Measurements from ENCODE around the gene TANK. TPM values are rescaled to one million over a fixed set of nuclear protein-coding genes. Genes with fewer than 3 reads are reported as not detected.

TANK gene
- total RNA-seq, 4 donors from 2014 or later, result 94.2 to 178 (median 141) TPM

GRCh38 chr2:161237392-161238264 lies 77.4 kb downstream of the TANK start:
- TF ChIP-seq, protein P1, sequence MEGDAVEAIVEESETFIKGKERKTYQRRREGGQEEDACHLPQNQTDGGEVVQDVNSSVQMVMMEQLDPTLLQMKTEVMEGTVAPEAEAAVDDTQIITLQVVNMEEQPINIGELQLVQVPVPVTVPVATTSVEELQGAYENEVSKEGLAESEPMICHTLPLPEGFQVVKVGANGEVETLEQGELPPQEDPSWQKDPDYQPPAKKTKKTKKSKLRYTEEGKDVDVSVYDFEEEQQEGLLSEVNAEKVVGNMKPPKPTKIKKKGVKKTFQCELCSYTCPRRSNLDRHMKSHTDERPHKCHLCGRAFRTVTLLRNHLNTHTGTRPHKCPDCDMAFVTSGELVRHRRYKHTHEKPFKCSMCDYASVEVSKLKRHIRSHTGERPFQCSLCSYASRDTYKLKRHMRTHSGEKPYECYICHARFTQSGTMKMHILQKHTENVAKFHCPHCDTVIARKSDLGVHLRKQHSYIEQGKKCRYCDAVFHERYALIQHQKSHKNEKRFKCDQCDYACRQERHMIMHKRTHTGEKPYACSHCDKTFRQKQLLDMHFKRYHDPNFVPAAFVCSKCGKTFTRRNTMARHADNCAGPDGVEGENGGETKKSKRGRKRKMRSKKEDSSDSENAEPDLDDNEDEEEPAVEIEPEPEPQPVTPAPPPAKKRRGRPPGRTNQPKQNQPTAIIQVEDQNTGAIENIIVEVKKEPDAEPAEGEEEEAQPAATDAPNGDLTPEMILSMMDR (IDR thresholded peaks at IDR 0.05; ENCODE audit: low read depth), result no peak

DNA sequence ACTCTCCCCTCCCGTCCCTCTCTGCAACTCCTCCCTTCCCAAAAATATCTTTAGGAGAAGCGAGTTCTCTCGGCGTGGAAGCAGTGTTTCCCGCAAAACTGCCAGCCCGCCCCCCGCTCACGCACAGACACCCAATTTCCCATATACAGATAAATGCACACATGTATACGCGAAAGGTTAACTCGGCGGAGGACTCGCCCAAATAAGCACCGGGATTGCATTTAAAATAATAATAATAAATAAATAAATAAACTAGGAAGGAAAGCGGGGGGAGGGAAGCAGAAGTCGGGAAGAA lies 78.0 kb downstream of the TANK start:
- TF ChIP-seq, protein P1 (IDR thresholded peaks at IDR 0.05; ENCODE audit: low read depth), result no peak

- TF ChIP-seq, protein P1 (IDR thresholded peaks at IDR 0.05; ENCODE audit: low read depth), result no peak
Measured at GRCh38 chr2:161238560-161239325, 78.5 kb downstream of the TANK start.

GRCh38 chr2:161239326-161240109 lies 79.3 kb downstream of the TANK start:
- TF ChIP-seq, protein P1 (IDR thresholded peaks at IDR 0.05; ENCODE audit: low read depth), result no peak

DNA sequence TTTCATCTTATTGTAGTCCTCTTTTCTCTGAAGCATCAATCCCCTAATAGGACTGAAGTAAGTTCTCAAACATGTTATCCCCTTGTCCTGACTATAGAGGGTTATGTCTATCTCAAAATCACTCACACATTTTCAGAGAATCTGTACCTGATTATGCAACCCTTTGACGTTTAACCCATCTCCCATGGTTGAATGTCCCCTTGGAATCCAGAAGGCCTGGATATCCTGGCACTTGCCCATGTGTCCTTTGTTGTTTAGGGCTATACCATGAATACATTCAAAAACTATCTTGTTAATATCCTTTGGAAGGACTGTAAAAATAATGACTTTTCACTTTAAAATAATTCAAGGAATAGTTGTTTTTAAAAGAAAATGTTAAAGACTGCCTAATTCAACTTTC lies 81.7 kb downstream of the TANK start:
- TF ChIP-seq, protein P1 (IDR thresholded peaks at IDR 0.05; ENCODE audit: low read depth), result no peak

DNA sequence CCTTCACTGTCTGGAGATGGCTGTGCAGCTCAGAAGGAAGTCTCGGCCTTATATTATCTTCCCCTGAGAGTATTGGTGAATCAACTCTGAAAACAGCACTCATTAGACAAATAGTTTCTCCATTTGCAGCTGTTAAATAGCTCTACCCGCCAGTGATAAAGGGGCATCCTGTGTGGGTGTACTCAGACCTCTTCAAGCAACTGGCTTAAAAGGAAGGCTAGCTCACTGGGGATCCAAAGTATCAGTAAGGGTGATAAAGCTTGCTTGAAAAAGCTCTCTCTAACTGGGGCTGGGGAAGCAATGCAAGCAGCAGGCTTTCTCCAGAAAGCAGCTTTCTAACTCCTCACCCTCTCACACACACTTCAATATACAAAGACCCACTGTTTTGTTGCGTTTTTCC lies 83.1 kb downstream of the TANK start:
- TF ChIP-seq, protein P1 (IDR thresholded peaks at IDR 0.05; ENCODE audit: low read depth), result no peak

DNA sequence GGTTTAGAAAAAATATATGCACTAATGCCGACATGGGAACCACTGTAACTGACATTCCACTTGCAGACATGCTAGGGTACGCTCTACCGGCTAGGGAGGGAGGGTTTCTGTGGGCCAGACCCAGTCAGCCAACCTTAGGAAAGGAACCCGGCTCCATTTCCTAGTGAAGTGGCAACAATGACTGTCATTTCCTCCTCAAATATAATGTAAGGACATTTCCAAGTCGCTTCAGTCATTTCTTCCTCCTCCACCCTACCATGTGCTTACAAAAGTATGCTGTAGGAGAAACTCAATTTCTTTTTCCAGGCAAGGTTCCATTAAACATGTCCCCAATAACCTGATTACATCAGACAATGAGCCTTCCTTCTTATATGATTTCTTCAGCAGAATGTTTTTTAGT lies 83.7 kb downstream of the TANK start:
- TF ChIP-seq, protein P1 (IDR thresholded peaks at IDR 0.05; ENCODE audit: low read depth), result no peak

All from subcutaneous adipose tissue (tissue), 4 donors.